HG02973 (cell line): ENCODE results near the gene AASS.
"Not testable (repeated sequence)": the region's sequence is repeated elsewhere in the genome, so short reads cannot be mapped to it uniquely, and the experiment has no call there.

Experiments used
- ATAC-seq: cut with Tn5 transposase; IDR thresholded peaks from one replicate; pipeline ENCODE4 v1.9.1; 2021; ENCODE audit warnings: moderate library complexity; ENCODE audit not compliant: unreplicated experiment

The AASS gene

GRCh38 chr7:122143751-122144711, at the start of gene AASS:
AASS (minus strand) TSS chr7:122144249; CDS start chr7:122133726, 10,523 bp downstream.
- peak; percentile 100 for ATAC-seq

- ATAC-seq = no peak
Measured at GRCh38 chr7:122188785-122189184, 44.7 kb upstream of the AASS start.

DNA sequence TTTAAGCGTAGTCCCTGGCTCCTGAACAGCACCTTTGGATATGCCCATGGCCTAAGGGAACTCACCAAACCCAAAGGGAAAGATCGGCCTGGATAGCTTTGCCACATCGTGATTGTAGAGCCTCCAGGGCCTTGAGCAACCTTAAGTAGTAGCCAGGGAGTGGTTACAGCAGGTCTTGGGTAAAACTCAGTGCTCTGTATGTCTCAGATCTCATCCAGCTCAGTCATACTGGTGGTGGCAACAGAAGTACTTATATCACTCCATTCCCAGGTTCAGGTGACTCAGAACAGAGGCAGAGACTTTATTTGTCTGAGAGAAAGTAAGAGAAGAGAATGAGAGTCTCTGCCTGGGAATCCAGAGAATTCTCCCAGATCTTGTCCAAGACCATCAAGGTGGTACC, 39.1 kb upstream of the AASS start:
- no peak for ATAC-seq

DNA sequence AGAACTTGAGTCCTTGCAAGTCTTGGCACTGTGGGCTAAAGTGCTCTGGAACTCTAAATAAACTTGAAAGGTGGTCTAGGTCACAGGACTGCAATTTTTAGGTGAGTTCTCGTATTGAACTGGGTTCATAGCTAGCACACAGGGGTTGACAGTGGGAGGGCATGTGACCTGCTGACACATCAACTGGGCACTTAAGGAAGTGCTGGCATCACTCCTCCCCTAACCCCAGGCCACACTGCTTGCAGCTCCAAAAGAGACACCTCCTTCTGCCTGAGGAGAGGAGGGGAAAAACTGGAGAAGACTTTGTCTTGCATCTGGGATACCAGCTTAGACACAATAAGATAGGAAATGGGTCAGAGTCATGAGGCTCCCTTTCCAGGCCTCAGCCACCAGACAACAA, 38.0 kb upstream of the AASS start:
- ATAC-seq = no peak

DNA sequence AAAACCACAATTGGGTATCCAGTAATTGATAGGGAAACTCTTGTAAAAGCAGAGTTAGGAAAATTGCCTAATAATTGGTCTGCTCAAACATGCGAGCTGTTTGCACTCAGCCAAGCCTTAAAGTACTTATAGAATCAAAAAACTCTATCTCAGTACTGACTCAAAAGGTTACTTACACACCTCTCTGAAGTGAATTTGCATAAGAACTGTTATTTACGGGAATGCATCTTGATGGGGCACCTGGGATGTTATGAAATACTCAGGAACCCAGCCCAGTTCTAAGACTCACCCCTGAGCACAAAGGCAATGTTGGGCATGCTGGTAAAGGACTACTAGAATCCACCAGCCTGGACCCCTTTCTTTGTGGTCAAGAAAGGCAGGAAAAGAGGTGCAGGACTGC, 28.1 kb upstream of the AASS start:
- ATAC-seq = not testable (repeated sequence)

DNA sequence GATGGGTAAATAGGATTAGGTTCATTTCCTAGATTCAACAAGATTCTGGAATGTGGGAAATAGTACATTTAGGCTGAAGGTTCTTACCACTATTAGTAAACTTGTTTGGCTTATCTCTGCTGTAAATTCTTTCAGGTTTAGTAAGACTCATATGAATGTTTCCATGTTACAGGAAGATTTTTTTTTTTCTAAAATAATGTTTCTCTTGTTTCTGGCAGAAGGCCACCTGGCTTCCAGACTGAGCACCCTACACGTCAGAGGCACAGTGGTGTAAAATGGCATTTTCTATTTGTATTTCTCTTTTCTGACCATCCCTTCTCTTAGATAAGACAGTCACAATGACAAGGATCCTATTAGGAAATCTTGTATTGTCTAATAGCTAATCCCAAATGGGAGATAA, 22.7 kb upstream of the AASS start:
- no peak for ATAC-seq

- ATAC-seq = no peak
Measured at GRCh38 chr7:122166275-122166674, 22.2 kb upstream of the AASS start.

DNA sequence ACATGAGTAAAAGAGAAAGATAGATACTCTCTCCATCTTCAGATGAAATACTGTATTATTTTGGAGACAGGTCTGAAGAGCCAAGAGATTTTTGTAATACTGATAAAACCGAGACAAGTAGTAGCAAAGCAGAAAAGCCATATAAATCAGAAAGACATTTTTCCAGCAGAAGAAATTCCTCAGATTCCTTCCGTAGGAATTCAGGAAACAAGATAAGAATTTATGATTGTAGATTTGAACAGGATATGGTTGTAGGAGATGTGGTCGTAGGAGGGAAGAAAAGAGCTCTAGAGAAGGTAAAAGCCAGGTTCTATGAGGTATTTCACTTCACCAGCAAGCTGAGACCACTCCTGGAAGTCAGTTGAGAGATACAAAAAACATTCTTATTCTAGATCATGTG, 17.6 kb upstream of the AASS start:
- ATAC-seq = no peak

- ATAC-seq = no peak
Measured at GRCh38 chr7:122155566-122155965, 11.5 kb upstream of the AASS start.

GRCh38 chr7:122148878-122149277, 4.8 kb upstream of the AASS start:
- no peak for ATAC-seq

DNA sequence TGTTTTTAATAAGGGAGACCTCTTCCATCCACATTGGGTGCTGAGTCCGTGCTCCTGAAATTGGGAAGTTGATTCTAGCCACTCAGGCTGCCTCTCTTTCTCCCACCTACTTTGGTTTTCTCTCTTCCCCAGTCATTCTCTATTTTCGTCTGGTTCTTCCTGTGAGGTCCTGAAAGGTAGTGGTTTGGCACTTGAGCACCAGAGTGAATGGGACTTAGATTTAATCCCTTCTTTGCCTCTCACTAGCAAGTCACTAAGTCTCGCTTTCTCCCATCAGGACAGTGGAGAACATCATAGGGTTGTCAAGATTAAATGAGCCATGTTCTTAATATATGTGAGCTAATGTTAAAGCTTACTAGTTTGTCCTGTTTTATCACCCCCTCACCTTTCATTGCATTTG, 4.0 kb upstream of the AASS start:
- ATAC-seq = no peak

DNA sequence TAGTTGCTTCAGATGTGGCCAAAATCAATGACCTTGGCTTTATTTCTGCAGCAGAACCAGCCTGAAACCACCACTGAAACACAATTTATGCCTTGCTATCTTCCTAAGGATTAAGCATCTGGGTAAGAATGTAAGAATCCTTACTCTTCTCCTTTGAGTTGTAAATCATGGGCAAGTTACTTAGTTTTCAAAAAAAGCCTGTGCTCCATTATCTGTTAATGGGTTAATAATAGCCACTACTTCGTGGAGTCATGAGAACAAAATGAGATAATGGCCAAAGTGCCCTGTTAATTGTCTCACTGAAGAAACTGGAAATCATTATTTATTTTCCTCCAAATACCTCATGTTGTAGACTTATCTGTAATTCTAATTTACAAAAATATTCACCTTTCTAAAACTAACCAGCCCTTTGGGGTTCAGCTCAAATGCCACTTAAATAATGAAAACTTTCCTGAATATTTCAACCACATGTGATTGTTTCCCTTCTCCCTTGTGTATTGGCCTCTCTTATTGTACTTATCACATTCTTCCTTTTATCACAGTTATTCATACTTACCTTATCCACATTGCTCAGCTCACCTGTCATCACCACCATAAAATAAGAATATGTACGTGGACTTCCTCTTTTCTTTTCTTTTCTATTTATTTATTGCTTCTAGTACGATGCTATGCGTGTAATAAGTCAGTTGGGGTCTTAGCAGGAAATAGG, 2.0 kb upstream of the AASS start:
- ATAC-seq = no peak

- peak; percentile 1 for ATAC-seq
Measured at GRCh38 chr7:122143376-122143750, 686 bp downstream of the AASS start.

- ATAC-seq = no peak
Measured at GRCh38 chr7:122140918-122141317, 3.1 kb downstream of the AASS start.

DNA sequence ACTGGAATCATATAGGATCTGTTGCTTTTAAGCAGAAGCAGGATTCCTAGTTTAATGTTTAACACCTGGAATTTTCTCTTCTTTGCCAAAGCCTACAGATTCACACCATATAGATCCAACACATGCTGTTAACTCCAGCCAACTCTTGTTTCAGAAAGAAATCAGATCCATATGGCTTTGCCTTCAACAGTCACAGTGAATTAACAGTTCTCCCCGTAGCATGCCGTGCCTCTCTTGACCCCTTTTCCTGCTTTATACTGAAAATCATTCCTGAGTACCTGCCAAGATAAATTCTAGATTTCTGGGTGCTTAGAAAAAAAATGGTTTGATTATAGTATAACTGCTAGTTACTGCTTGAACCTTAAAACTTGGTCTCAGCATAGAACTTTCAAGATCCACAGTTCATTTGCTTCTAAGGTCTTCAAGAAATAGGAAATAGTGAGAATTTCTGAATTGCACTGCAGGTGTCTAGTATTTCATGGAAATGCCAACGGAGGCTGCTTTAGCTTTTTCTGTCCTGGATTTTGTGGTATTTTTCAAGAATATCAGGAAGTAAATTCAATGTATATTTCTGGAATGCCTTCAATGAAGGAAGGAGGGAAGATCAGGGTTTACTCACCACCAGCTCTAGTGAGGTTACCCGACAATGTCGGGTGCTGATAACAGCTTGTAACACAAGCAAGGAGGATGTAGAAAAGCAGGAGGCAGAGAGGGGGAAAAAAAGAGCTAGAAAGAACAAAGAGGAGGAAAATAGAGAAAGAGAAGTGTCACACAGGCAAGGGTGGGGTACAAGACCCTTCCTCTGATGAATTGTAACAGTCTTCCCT, 6.6 kb downstream of the AASS start:
- no peak for ATAC-seq

GRCh38 chr7:122136639-122137245, 7.3 kb downstream of the AASS start:
- no peak for ATAC-seq

DNA sequence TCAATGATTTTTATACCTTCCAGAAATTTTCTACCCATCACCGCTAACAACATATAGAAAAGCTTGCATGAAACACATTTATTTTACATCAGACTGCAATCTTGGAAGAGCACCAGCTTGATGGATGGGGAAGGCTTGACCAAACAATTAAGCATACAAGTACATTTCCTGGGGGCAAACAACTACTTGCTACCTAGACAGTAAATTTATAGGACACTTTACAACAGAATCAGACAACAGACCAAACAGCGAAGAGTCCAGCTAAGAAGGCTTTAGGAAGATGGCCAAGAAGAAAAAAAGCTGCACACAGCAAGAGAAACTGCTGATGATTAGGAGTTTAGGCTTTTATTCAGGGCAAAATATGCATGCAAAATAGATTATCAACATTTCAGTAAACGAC, 8.0 kb downstream of the AASS start:
- no peak for ATAC-seq

GRCh38 chr7:122135275-122135674, 8.8 kb downstream of the AASS start:
- ATAC-seq = no peak

DNA sequence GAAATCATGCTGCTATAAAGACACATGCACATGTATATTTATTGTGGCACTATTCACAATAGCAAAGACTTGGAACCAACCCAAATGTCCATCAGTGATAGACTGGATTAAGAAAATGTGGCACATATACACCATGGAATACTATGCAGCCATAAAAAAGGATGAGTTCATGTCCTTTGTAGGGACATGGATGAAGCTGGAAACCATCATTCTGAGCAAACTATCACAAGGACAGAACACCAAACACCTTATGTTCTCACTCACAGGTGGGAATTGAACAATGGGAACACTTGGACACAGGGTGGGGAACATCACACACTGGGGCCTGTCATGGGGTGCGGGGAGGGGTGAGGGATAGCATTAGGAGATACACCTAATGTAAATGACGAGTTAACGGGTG, 9.3 kb downstream of the AASS start:
- ATAC-seq = not testable (repeated sequence)

- no peak for ATAC-seq
Measured at GRCh38 chr7:122133477-122133876, 10.6 kb downstream of the AASS start.

- no peak for ATAC-seq
Measured at GRCh38 chr7:122132341-122132740, 11.7 kb downstream of the AASS start.
